GM19467 (cell line): ENCODE data around the gene UQCC5.

Experiments used
- ATAC-seq: cut with Tn5 transposase; IDR thresholded peaks from one replicate; pipeline ENCODE4 v1.9.1; 2021; ENCODE audit warnings: mild to moderate bottlenecking, moderate library complexity; ENCODE audit not compliant: unreplicated experiment

The UQCC5 gene, protein sequence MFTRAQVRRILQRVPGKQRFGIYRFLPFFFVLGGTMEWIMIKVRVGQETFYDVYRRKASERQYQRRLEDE

DNA sequence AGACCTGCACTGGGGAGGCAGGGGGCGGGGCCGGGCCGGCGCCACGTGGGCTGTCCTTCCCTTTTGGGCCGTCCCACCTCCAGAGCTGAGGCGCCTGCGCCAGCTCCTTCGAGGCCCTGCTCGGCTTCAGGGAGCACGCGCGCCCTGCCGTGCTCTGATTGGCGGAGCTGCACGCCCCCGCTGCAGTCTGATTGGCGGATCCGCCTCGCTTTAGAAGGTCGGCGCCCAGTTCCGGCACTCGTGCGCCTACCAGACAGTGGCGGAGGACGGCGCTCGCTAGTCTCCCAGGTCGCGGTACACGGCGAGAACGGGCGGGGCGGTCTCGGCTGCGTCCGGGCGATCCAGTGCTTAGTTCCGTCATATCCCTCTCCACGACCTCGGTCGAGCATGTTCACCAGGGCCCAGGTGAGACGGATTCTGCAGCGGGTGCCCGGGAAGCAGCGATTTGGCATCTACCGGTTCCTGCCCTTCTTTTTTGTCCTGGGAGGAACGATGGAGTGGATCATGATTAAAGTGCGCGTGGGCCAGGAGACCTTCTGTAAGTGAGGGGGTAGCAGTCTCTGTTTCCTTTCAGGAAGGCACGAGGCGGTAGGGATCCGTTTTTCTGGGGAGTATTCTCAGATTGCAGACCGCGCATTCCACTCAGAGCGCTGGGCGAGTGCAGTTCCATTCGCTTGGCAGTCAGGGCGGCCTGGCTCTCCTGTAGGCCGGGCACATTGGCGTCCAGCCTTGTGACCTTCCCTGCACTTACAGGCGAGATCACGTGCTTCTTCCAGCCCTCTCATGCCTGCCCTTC is at the start of gene UQCC5:
Gene UQCC5, plus strand, starts transcription at position 237 of the 796 bp plus-strand sequence. Its CDS starts 151 bp downstream, at position 388.
- peak; percentile 80 for ATAC-seq

GRCh38 chr3:52487050-52487787 is 49.2 kb upstream of the UQCC5 start:
- no peak for ATAC-seq

GRCh38 chr3:52487788-52488691 is 48.4 kb upstream of the UQCC5 start:
- no peak for ATAC-seq

GRCh38 chr3:52488746-52489145 is 47.7 kb upstream of the UQCC5 start:
- ATAC-seq: no peak

GRCh38 chr3:52489453-52489852 is 47.0 kb upstream of the UQCC5 start:
- ATAC-seq: no peak

DNA sequence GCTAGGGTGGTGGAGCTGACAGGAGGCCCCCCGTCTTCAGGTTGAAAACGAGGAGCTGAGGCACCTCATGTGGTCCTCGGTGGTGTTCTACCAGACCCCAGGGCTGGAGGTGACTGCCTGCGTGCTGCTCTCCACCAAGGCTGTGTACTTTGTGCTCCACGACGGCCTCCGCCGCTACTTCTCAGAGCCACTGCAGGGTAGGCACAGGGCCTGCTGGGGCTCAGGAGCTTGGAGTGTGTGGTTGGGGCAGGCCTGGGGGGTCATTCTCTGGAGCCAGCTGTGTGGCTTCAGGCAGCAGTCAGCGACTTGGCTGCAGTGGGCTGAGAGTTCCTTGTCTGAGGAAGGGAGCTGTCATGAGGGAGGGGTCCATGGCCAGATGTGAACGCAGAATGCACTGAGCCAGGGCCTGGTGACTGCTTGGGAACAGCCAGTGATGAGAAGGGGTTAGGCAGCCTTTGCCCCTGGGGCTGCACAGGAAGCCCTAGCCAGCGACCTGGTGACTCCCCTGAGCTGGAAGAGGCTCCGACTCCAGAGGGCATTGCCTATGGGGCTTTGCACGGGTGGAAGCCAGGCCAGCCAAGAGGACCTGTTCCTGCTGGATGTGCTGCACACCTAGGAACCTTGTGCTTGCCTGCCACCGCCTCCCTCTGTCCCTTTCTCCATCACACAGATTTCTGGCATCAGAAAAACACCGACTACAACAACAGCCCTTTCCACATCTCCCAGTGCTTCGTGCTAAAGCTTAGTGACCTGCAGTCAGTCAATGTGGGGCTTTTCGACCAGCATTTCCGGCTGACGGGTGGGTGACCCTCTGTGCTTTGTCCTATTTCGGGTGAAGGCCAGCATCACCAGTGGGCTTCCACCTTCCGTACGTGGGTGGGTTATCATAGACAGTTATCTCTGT is 46.1 kb upstream of the UQCC5 start:
- no peak for ATAC-seq

GRCh38 chr3:52490939-52491526 is 45.4 kb upstream of the UQCC5 start:
- ATAC-seq: no peak

DNA sequence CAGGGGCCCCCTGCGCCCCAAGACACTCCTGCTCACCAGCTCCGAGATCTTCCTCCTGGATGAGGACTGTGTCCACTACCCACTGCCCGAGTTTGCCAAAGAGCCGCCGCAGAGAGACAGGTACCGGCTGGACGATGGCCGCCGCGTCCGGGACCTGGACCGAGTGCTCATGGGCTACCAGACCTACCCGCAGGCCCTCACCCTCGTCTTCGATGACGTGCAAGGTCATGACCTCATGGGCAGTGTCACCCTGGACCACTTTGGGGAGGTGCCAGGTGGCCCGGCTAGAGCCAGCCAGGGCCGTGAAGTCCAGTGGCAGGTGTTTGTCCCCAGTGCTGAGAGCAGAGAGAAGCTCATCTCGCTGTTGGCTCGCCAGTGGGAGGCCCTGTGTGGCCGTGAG is 44.3 kb upstream of the UQCC5 start:
- ATAC-seq: no peak

DNA sequence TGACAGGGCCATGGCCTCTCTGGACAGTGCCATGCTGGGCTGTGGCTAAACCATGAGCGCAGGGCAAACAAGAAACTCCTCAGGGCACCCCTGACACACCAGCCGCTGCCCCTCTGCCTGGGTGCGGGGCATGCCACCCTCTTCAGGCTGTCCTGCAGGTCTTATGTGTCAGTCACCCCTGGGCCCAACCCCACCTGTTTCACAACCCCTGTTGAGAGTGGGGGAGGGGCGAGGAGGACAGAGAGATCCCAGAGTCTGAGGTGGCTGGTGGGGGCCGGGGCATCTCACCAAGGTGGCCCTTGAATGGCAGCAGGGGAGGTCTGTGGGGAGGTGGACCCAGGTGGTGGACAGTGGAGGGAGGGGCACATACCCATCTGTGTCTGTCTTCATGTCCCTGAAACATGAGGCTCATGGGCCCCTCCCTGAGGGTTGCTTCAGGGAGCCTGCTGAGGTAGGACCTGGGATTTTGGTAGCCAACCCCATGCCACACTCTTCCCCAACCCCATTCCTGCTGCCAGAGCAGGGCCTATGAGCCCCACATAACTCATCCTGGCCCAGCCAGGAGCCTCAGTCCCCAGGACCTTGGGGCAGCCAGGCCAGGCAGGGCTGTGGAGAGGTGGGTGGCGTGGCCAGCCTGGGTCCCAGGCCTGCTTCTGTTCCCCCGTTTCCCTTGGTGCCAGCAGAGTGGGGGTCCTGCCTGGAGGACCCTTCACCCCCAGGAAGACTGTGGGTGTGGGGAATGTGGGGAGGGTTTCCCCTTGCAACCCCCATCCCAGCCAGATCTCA is 43.0 kb upstream of the UQCC5 start:
- ATAC-seq: no peak

DNA sequence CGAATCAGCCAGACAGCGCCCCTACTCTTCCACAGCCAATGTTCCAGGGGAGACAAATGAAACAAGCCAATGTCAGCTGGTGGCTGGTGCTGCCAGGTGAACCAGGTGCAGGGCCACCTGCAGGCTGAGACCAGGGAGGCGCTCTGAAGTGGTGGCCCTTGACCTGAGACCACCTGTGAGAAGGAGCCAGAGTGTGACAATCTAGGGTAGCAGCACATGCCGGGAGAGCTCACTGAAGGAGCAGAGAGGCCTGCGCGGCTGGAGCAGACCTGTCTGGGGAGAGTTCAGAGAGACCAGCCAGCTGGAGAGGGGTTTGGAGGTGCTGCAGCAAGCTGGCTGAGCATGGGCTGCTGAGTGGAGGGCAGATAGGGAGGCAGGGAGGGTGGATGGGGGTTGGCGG is 42.0 kb upstream of the UQCC5 start:
- ATAC-seq: no peak

DNA sequence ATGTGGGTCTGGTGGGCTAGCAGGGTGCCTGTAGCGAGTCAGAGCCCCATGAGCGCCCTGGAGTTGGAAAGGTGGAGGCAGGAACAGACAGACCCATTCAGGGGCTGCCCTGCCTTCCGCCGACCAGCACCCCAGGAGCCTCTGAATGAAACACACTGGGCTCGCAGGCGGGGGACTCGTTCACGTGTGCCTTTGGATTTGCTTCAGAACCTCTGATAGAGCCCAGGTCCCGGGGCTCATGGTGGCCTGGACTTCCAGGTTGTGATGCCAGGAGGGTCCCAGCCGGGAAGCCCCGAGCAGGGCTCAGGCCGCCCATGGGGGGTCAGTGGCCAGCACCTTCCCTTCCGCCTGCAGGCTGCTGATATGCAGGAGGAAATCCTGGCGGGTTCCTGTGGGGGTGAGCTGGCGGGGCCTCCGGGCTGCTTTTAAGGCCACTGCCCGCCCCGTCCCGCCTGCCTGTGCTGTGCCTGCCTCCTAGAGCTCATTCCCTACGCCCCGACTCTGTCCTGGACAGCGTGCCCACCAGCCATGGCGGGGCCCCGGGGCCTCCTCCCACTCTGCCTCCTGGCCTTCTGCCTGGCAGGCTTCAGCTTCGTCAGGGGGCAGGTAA is 41.4 kb upstream of the UQCC5 start, which contains the start of gene STAB1:
Gene STAB1, plus strand, starts transcription at position 453 of the 610 bp plus-strand sequence. Its CDS starts 76 bp downstream, at position 529.
- ATAC-seq: no peak

DNA sequence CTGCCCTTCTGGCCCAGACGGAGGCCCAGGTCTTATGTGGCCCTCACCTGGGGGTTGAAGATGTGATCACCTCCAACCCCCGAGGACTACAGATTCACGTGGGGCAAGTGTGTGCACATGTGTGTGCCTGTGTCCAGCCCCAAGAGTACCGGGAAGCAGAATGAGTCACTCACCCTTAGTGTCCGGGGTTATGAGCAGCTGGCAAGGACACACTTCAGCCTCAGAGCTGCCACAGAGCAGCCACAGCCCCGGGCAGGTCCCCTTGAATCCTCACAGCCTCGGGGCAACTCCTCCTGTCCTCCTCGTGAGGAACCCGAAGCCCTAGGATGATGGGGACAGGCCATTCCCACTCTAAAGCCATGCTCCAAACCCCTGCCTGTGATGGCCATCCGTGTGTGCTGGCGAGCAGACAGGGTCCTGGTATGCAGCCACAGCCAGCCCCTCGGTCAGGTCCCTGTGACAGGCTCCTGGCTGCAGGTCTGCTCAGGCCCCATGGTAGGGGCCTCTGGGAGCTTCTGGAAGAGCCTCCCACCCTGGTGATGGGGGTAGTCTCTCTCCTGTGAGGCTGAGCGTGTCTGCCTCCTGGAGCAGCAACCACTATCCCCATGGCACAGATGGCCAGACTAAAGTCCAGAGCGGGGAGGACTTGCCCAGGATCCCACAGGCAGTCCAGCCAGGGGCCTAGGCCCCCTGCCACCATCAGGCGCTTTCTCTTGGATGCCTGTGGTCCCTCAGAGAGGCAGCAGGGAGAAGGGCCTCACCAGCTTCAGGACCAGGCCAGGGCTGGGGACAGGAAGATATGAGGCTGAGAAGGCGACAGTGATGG is 40.4 kb upstream of the UQCC5 start:
- ATAC-seq: no peak

- no peak for ATAC-seq
Measured at GRCh38 chr3:52498137-52499054, 38.0 kb upstream of the UQCC5 start.

- no peak for ATAC-seq
Measured at GRCh38 chr3:52501046-52501445, 35.4 kb upstream of the UQCC5 start.

GRCh38 chr3:52502001-52502400 is 34.4 kb upstream of the UQCC5 start:
- ATAC-seq: no peak

- ATAC-seq: no peak
Measured at GRCh38 chr3:52502808-52503350, 33.5 kb upstream of the UQCC5 start.
